Measurements from ENCODE around the gene CFI. TPM values are rescaled to one million over a fixed set of nuclear protein-coding genes. Genes with fewer than 3 reads are reported as not detected.

The CFI gene
- total RNA-seq, 2 donors from 2014 or later: 12.6 to 30.4 TPM

DNA sequence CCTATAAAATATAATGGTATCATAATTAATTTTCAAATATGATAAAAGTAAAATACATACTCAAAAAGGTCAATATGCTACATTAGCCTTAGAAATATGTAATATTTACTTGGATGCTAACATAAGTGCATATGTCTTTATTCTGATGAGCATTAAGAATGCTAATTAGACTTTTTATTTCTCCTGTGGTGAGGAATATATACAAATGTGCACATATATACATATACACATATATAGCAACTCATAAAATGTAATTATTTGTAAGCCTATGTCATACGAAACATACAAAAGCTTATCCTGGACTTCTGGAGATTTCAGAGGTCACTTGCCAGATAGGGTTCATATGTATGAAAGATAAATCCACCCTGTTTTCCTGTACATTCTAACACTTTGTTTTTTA, 83.0 kb downstream of the CFI start:
- no peaks in the 10 kb centered on the region for H3K27me3 ChIP-seq
- peaks cover 15% of the 10 kb centered on the region for H3K36me3 ChIP-seq
- no peak overlapping the region for H3K27ac ChIP-seq
- H3K4me3 ChIP-seq: no peak overlapping the region
- DNase-seq (ENCODE audit: low spot score): no peak
- no peaks in the 10 kb centered on the region for H3K4me1 ChIP-seq
- TF ChIP-seq, protein P1, sequence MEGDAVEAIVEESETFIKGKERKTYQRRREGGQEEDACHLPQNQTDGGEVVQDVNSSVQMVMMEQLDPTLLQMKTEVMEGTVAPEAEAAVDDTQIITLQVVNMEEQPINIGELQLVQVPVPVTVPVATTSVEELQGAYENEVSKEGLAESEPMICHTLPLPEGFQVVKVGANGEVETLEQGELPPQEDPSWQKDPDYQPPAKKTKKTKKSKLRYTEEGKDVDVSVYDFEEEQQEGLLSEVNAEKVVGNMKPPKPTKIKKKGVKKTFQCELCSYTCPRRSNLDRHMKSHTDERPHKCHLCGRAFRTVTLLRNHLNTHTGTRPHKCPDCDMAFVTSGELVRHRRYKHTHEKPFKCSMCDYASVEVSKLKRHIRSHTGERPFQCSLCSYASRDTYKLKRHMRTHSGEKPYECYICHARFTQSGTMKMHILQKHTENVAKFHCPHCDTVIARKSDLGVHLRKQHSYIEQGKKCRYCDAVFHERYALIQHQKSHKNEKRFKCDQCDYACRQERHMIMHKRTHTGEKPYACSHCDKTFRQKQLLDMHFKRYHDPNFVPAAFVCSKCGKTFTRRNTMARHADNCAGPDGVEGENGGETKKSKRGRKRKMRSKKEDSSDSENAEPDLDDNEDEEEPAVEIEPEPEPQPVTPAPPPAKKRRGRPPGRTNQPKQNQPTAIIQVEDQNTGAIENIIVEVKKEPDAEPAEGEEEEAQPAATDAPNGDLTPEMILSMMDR (IDR thresholded peaks at IDR 0.05): no peak
- H3K9me3 ChIP-seq: no peaks in the 10 kb centered on the region

DNA sequence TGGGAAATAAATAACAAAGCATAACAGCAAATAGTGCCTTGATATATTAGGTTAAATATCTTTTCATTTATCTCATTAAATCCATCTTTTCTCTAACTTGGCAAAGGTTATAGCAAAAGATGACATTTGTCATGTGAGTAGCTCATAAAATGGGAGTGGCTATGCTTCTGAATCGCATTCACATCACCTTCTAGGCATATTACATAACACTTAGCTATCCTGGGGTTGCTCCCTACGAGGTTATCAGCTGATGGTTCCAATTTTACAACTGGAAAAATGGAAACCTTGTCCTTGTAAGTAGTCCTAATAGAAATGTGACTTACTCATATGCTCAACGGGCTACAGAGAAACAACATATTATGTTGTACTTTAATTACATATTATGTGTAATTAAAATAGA, 88.3 kb downstream of the CFI start:
- TF ChIP-seq, protein P1 (IDR thresholded peaks at IDR 0.05): no peak
- H3K4me1 ChIP-seq: no peaks in the 10 kb centered on the region
- H3K36me3 ChIP-seq: peaks cover 22% of the 10 kb centered on the region
- no peak for DNase-seq (ENCODE audit: low spot score)
- H3K9me3 ChIP-seq: no peaks in the 10 kb centered on the region
- no peak overlapping the region for H3K27ac ChIP-seq
- H3K27me3 ChIP-seq: no peaks in the 10 kb centered on the region
- no peak overlapping the region for H3K4me3 ChIP-seq

DNA sequence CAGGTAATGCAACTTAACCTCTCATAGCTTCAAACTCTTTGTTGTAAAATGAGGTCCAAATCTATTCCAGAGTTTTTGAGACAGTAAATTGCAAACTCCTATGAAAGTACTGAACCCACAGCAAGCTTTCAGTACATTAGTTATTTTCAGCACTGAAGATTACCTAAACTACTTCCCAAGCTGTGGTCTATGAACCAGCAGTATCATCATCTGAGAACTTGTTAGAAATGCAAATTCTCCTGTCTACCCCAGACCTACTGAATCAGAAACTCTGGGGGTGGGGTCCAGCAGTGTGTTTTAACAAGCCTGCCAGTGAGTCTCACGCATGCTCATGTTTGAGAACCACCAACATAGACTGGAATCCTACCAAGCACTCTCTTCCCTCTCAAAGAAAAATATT, 92.8 kb downstream of the CFI start:
- Histone ChIP-seq H3K36me3 (peaks cover 14% of the 10 kb centered on the region), H3K27me3 (no peaks in the 10 kb centered on the region), H3K27ac (no peak overlapping the region), H3K4me3 (no peak overlapping the region), H3K4me1 (peaks cover 0 to 2% of the 10 kb centered on the region in 2 donors), H3K9me3 (no peaks in the 10 kb centered on the region)
- TF ChIP-seq, protein P1 (IDR thresholded peaks at IDR 0.05): no peak
- DNase-seq (ENCODE audit: low spot score): no peak

DNA sequence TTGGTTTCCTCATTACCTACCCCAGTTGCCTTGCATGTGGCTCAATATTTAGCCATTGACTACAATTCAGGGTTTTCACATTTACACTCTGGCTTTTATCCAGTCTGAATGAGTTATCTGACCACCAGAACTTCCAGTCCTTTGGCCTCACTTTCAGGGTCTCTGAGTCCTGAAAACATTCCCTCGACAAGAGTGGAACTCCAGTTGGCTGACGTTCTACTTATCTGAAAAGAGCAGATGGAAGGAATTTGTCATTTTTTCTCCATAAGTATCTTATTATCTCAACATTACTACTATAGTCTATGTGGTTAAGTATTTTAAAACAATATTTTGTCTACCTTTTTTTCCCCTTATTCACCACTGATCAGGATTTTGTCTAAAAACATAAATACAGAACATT, 93.4 kb downstream of the CFI start:
- Histone ChIP-seq H3K4me3 (no peak overlapping the region), H3K9me3 (no peaks in the 10 kb centered on the region), H3K27ac (no peak overlapping the region), H3K36me3 (peaks cover 9% of the 10 kb centered on the region), H3K27me3 (no peaks in the 10 kb centered on the region), H3K4me1 (peaks cover 0 to 8% of the 10 kb centered on the region in 2 donors)
- DNase-seq (ENCODE audit: low spot score): no peak
- TF ChIP-seq, protein P1 (IDR thresholded peaks at IDR 0.05): no peak

DNA sequence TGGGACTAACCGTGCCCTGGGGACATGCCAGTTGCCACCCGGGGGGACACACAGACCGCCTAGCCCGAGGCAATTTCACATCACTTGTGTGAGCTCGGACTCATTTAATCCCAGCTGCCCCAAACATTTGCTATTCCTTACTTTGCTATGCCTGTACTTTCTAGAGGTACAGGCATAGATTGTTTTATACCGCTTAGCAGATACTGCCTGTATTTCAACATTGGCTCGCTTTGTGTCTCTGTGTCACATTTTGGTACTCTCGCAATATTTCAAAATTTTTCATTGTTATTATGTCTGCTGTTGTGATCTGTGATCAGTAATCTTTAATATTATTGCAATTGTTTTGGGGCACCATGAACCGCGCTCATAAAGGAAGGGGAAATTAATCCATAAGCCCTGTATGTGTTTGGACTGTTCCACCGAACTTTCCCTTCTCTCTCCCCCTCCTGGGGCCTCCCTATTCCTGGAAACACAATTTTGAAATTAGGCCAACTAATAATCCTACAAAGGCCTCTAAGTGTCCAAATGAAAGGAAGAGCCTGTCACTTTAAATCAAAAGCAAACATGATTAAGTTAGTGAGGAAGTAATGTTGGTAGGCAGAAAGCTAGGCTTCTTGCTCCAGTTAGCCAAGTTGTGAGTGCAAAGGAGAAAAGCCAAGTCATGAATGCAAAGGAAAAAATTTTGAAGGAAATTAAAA, 98.0 kb downstream of the CFI start:
- Histone ChIP-seq H3K27ac (peak overlapping the region; percentile 84 to 91), H3K27me3 (no peaks in the 10 kb centered on the region), H3K9me3 (no peaks in the 10 kb centered on the region), H3K36me3 (peaks cover 6% of the 10 kb centered on the region), H3K4me1 (peaks cover 0 to 26% of the 10 kb centered on the region in 2 donors), H3K4me3 (peak overlapping the region; percentile 73 to 85)
- TF ChIP-seq, protein P1 (IDR thresholded peaks at IDR 0.05): no peak
- DNase-seq (ENCODE audit: low spot score): no peak

Measured in right atrium auricular region (tissue), 2 donors.